ENCODE data around the gene FARP1.
"Not testable (repeated sequence)": the region's sequence is repeated elsewhere in the genome, so short reads cannot be mapped to it uniquely, and the experiment has no call there.

Gene FARP1

DNA sequence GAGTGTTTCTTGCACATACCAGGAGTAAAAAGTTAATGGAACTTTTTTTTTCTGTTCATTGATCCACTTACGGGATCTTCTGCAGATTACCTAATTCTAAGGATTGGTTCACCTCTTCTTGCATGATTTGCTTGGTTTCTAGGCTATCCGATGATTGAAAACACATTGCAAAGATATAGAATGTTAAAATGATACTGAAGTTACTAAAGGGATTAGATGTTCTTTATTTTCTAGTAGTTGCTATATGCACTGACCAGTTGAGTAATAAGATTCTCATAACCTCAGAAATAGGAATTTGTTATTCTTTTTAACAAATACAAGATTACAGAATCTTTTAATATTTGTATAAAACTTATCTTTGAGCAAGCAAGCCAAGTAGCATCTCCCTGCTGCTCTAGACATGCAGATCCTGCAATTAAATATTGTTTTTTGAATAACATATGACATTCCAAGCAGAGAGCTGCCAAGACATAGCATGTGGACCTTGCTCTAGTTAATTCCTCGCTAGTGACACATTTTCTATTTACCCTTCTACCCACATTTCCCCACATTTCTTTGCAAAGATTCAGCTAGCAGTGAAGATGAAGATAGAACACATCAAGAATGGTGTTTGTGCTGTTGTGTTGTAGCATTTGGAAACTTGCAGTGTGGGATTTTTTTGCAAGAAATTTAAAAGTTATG, 85.9 kb downstream of the FARP1 start:
- DNase-seq (ENCODE audit: low read depth in 2 of 2) = no peak

DNA sequence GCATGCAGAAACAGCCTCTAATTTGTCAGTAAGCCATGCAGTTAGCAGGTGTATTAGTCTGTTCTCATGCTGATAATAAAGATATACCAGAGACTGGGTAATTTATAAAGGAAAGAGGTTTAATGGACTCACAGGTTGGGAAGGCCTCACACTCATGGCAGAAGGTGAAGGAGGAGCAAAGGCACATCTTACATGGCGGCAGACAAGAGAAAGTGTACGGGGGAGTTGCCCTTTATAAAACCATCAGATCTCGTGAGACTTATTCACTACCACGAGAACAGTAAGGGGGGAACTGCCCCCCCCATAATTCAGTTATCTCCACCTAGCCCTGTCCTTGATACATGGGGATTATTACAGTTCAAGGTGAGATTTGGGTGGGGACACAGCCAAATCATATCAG, 87.9 kb downstream of the FARP1 start:
- not testable (repeated sequence) for DNase-seq (ENCODE audit: low read depth in 2 of 2)

DNA sequence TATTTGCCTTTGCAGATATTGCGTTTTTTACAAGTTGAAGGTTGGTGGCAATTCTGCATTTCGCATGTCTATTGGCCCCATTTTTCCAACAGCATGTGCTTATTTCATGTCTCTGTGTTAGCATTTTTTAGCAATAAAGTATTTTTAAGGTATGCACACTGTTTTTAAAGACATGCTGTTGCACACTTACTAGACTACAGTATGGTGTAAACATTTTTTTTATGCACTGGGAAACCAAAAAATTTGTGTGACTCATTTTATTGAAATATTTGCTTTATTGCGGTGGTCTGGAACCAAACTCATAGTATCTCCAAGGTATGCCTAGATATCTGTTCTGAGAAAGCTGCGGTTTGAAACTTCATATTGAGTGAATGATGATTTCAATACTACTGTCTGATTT, 89.6 kb downstream of the FARP1 start:
- DNase-seq (ENCODE audit: low read depth in 2 of 2) = no peak

DNA sequence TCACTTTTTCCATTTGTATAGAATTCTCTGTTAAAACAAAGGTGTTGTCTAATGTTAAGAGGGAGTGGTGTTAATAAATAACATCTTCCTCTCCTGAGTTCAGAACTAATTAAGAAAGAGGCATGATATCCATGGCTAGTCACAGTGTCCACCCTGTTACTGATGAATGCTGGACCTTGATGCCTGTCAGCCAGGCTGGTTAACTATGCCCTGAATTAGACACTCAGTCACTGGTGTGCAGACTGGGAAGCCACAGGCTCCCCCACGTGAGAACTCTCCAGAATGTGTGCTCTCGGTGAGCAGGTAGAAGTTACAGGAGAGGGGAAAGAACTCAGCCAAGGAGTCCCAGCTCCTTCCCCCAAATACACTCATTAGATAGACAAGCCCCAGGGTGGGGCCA, 90.2 kb downstream of the FARP1 start:
- DNase-seq (ENCODE audit: low read depth in 2 of 2) = no peak

DNA sequence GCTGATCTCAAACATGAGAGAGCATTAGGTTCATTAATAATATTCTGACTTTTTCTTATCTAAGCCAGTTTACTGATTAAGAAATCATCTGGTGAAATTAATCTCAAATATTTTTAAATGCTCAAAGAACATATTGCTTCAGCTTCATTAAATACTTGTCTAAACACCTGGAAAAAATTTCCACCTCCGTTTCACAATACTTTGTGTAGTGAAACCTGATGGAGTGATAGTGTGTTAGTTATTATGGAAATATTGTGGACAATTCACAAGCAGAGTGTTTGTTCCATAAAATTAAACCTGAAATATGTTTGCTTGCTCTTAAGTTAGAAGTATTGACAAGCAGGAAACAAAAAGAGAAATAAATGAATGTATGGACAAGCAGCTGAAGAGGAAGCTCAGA, 91.5 kb downstream of the FARP1 start:
- DNase-seq (ENCODE audit: low read depth in 2 of 2) = no peak

DNA sequence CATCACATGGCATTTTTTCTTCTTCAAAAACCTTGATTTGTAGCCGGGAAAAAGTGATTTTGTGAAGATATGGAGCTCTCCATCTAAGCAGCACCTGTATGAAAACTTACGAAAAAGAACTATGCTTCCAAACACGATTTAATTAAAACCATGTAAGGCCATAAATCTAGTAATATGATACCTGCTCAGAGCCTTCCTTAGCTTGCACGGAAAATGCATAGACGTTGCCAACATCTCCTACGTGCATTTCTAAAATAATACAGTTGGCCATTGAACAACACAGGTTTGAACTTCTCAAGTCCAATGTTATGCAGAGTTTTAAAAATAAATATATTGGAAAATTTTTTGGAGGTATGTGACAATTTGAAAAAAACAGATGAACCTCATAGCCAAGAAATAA, 93.3 kb downstream of the FARP1 start:
- DNase-seq (ENCODE audit: low read depth in 2 of 2) = no peak

DNA sequence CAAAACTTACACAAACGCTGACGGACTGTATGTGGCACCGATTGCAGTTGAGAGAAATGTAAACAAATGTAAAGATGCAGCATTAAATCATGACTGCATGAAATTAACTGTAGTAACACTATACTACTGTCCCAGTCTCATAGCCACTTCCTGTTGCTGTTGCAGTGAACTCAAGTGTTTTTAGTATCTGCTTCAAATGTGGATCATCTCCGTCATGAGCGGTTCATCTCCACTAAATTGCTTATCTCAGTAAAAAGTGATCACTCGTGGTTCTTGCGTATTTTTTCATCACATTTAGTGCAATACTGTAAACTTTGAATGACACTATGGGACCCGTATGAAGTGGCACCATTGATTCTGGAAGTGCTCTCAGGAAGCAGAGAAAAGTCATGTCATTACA, 94.4 kb downstream of the FARP1 start:
- no peak for DNase-seq (ENCODE audit: low read depth in 2 of 2)

DNA sequence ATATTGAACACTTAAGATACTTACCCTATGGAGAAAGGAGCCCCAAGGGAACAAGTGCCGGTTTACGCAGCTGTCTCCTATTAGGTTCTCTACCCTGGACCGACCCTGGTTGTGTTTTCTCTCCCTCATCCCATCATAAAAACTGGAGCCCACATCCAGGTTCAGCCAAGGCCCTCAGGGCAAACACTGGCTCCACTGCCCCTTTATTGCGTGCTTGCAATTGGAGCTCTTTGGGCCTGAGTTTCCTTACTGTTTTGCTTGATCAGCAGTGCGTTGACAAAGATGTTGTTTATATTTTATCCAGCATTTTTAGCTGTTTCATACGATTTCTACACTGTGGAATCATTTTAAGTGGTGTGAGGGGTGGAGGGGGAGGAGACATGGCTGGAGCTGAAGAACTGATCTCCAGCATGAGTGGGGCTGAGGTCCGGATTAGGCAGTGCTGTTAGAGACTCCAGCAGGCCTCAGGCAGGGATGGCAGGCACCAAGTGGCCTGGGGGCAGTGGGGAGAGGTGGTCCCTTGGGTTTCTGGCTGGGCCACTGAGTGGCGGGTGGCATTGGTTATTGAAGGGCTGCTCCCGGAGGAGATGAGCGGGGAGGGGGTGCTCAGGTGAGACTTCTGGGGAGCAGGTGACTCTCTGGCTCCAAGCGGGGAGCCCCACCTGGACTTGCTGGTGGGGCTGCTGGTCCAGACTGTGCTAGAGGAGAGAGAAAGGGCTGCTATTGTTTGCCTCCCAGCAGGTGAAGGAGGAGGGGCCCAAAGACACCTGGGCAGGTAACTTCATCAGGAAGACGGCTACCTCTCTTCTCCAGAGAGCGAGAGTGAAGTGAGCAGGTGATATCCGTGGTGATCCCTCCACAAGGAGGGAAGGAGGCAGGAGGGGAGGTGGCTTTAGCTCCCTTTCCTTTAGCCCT, 96.5 kb downstream of the FARP1 start:
- no peak for DNase-seq (ENCODE audit: low read depth in 2 of 2)

DNA sequence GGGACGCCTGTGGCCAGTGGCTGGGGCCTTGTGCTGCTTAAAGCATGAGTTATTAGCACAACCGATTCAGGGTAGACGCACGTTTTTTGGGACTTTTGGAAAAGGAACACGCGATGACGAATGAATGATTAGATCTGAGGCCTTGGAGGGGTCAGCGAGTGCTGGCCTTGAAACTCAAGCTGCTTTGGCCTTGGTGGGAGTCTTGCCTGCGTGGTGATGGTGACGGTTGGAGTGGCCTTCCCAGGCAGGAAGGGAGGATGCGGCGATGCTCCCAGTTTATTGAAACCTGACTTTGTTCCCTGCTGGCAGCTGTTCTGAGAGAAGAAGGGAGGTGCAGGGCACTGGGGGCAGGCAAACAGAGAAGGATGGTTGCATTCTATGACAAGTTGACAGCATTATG, 97.2 kb downstream of the FARP1 start:
- DNase-seq (ENCODE audit: low read depth in 2 of 2) = no peak

DNA sequence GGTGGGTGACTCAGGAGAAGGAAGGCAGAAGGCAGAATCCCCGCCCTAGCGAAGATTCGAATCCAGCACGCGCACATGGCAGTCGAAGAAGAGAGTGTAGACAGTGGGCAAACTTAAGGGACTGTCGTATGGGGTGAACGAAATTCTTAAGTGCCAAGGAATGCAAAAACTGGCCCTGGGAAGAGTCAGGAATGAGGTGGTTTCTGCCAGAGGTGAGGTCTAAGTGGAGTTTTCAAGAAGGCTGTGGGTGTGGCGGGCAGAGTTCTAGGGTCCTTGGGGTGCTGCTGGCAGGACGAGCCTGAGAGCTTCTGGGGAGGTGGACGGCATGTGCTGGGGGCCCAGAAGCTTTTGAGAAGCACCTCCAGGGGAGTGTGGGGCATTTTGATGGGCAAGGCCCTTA, 98.1 kb downstream of the FARP1 start:
- DNase-seq (ENCODE audit: low read depth in 2 of 2) = no peak

DNA sequence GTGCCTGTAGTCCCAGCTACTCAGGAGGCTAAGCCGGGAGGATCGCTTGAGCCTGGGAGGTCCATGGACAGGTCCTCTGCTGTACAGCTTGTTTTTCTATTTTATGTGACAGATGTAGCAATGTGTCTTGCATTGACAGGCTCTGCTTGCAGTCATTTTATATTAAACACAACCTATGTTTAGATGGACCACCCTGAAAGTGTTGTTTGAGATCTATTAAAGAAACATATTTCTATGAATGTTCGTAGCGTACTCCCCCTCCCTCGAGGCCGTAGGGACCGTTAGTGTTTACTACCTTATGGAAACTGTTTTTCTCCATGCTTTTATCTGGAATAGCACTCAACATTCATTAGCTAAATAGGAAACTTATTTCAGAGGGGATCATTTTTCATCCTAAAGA, 99.1 kb downstream of the FARP1 start:
- no peak for DNase-seq (ENCODE audit: low read depth in 2 of 2)

DNA sequence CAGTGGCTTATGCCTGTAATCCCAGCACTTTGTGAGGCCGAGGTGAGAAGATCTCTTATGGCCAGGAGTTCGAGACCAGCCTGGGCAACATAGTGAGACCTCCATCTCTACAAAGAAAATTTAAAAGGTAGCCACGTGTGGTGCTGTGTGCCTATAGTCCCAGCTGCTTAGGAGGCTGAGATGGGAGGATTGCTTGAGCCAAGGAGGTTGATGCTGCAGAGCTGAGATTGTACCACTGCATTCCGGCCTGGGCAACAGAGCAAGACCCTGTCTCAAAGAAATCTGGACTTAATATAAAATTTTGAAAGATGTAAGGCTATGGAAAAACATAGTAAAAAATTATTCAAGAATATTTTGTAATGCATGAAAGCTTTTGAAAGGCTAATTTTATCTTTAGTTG, 99.5 kb downstream of the FARP1 start:
- DNase-seq (ENCODE audit: low read depth in 2 of 2) = no peak

DNA sequence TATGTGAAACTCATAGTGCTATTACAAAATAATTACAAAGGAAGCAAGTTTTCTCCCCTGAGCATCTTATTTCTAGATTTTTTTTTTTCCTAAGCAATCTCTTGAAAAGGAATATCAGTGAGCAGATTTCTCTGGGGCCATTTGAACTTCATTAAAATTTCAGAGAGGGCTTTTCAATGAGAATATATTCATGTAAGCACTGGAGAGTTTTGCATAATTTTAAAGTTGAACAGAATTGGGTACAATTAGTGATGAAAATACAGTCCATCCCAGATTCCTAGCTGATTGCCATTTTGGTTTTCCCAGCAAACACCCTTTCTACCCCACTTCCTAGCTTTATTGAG, 101.0 kb downstream of the FARP1 start:
- no peak for DNase-seq (ENCODE audit: low read depth in 2 of 2)

DNA sequence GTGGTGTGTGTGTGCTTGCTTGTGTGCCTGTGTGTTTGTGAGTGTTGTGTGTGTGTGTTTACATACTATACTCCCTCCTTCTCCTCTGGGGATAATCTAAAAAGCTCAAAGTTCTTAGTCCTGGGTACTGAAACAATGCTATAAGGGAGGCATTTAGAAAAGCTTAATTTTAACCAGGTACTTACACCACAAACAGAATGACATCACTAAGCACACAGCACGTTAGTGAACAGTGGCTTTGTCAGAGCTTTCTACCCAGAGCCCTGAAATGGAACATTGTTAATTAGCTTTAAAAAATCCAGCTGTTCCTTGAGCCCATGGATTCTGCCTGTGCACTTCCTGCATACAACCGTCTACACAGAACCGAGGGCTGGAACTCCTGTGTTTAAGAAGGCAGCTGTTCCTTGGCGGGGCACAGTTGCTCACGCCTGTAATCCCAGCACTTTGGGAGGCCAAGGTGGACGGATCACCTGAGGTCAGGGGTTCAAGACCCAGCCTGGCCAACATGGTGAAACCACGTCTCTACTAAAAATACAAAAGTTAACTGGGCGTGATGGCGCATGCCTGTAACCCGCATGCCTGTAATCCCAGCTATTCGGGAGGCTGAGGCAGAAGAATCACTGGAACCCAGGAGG, 103.8 kb downstream of the FARP1 start:
- no peak for DNase-seq (ENCODE audit: low read depth in 2 of 2)

DNA sequence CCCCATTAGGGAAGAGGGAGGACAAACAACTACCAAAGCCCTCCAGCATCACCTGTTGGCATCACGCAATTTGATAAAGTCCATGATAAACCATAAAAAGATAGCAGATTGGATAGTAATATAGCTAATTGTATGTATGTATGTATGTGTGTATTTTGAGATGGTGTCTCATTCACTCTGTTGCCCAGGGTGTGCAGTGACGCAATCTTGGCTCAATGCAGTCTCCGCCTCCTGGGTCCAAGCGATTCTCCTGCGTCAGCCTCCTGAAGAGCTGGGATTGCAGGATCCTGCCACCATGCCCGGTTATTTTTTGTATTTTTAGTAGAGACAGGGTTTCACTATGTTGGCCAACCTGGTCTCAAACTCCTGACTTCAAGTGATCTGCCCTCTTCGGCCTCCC, 108.8 kb downstream of the FARP1 start:
- DNase-seq (ENCODE audit: low read depth in 2 of 2) = no peak

DNA sequence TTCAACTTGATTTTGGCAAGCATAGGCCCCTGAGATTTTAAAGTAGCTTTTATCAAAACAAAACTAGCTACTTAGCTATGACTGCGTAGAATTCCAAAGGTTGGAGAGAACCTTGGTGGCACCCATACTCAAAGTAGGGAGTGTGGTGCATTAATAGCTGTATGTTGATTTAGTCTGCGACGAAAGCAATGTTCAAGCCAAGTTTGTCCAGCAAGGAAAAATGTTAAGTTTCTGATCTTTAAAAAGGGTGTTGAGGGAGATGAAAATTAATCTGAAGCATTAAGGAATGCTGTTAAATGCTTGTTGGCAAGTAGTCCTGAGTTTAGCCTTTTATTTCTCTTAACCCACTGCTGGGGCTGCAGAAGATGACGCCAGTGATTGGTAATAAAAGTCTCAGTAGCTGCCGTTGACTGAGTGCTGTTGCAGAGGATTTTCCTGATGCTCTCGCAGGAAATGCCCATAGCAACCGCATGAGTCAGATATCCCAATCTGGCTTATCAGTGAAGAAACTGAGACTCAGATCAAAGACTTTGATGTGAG, 110.1 kb downstream of the FARP1 start:
- DNase-seq (ENCODE audit: low read depth in 2 of 2) = no peak

DNA sequence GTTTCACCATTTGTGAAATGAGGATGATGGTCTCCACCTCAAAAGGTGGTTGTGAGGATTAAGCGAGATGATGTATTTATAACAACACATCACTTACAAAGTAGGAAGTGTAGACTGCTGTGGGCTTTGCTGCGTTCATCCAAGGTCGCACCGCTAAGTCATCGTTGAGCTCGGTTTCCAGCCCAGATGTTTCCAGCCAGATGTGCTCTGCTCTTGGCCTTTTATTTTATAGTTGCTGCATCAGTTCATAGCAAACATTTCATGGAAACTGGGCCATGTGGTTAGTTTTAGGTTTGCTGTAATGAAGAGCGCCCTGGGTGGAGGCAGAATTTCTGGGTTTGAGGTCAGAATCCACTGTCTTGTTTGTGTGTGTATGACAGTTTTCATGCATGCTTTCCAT, 110.6 kb downstream of the FARP1 start:
- DNase-seq (ENCODE audit: low read depth in 2 of 2) = no peak

DNA sequence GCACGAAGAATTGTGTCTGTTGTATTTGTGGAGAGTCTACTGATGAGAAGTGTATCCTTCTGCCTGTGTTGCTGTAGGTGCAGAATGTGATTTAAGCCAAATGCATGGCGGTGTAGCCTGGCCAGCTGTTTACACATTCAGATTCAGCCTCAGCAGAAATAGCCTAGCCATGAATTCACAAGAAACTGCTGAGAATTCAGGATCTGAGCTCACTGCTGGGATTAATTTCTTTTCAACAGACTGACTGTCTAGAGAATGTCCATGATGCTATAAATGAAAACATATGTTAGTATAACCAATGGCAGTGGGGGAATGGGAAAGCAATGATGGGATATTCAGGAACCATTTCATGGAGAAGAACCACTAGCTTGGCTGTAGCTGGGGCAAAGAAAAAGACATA, 111.6 kb downstream of the FARP1 start:
- no peak for DNase-seq (ENCODE audit: low read depth in 2 of 2)

DNA sequence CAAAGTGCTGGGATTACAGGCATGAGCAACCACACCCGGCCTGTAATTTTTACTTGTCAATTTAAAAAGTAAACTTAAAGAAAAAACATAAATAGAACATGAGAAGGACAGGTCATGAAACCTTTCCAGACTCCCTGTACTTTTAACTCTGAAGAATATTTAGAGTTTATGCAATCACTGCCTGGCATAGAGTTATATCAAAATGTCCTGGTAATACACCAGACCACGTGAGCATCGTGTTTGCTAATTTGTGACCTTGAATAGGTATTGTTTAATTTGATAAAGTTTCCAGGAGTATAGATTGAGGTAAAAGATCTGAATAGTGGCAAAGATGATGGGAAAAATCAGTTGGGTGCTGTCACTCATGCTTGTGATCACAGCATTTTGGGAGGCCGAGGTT, 115.3 kb downstream of the FARP1 start:
- no peak for DNase-seq (ENCODE audit: low read depth in 2 of 2)

DNA sequence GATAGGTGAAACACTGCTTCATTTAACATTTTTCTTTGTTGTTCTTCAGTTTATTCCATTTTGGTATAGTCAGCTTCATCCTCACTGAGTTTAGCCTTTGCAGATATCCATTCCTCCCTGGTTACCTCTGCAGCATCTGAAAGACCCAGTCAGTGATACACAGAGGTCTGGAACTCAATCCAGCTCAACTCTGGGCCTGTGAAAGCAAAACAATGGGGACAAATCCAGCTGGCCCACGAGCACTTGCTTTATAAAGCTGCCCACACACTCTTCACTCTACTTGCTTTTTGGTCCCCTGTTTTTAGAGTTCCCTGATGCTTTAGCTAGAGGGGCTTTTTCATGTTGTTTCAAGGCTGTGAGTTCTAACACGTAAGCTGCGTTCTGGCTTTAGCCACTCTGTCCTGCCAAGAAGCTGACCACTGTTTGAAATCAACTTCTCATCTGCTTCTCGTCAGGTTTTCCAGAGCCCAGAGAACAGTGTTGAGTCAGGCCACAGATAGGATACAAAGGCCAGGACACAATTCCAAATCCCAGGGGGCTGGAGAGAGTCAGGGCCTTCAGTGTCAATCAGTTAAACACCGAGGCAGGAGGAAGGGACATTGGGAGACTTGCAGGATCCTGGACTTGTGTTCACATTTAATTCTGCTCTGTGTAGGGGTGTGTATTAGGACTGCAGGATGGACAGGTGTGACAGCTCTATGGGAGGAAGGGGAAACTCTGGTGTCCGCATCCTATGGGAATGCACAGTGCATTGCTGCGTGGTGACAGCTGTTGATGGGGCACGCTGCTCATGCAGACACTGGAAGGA, 117.7 kb downstream of the FARP1 start:
- DNase-seq (ENCODE audit: low read depth in 2 of 2) = no peak

DNA sequence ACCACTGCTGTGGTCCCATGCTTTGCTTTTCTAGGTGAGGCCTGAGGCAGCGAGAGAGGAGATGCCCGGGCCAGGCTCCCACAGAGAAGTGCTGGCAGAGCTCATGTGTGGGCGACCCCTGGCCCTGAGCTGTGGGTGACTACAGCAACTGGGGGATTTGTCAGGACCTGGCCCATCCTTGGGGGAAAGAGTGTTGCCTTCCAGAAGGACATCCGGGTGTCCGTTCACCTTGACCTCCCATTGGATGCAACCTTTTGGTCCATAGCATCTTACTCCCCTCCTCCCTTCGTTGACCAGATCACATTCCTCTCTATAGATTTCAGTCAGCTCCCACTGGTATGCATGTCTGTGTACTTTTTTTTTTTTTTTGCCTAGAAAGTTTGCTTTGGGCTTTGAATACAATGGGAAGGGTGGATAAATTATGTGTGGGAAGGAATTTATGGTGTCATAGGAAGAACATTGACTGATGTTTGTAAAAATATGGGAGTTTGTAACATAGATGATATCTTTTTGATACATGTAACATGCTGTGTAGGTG, 118.3 kb downstream of the FARP1 start:
- DNase-seq (ENCODE audit: low read depth in 2 of 2) = no peak

DNA sequence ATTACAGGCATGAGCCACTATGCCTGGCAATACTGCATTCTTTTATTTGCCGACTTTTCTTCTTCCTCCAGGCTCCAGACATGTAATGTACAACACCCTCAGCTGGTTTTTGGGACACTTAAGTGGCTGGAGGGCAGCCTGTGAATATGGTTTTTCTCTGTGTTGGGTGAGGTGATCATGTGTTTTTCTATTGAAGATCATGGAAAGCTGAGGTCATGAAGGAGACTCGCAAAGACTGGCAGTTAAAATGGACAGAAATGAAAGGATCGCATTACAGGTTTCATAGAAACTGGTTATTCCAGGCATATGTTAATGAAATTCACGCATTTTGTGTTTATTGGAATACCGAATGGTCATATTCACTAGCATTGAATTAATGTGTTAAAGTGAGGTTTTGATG, 119.4 kb downstream of the FARP1 start:
- no peak for DNase-seq (ENCODE audit: low read depth in 2 of 2)

All from stimulated activated CD4-positive, alpha-beta T cell treated with anti-CD3 and anti-CD28 coated beads, Interleukin-12 subunit alpha, Interleukin-12 subunit beta, amount 100 ng/mL, for 24 hours (primary cell).